GM12892 (cell line): ENCODE results near the gene ATP11A.

Experiments
- POLR2A ChIP-seq: IDR thresholded peaks from 2 replicates; pipeline ENCODE4 v1.6.1; 2011; ENCODE audit warnings: low read depth, low read length, control low read depth
- POLR2AphosphoS5 ChIP-seq: IDR thresholded peaks from 2 replicates; pipeline ENCODE4 v1.6.1; 2011; ENCODE audit warnings: low read depth, low read length, control low read depth

GRCh38 chr13:112902101-112902651 is 212.3 kb downstream of the ATP11A start:
- TF ChIP-seq POLR2A (no peak), POLR2AphosphoS5 (no peak)
